B cell (primary cell): Measurements from ENCODE around the gene LSG1. TPM values are rescaled to one million over a fixed set of nuclear protein-coding genes. Genes with fewer than 3 reads are reported as not detected.

Experiments used
- ATAC-seq: fragments of 200-7000 bp; cut with Tn5 transposase; one replicate; pipeline ENCODE4 v1.10.0; 2021; ENCODE audit warnings: low read depth, mild to moderate bottlenecking, moderate number of reproducible peaks, moderate library complexity
- CTCF ChIA-PET: fragments of 350-600 bp; sonication (Branson Sonifier 250); formaldehyde crosslinking; loops from one replicate; lab custom pipeline; 2021; ENCODE audit warnings: antibody characterized with exemption, inconsistent platforms; lab: Charles Lee
- POLR2A ChIA-PET: fragments of 350-600 bp; sonication (Branson Sonifier 250); formaldehyde crosslinking; loops from one replicate; lab custom pipeline; 2021; ENCODE audit warnings: antibody characterized with exemption; lab: Charles Lee
- DNase-seq: peaks from one replicate; pipeline ENCODE4 v3.0.0; 2013
- H2AFZ ChIP-seq: 2 replicates; pipeline ENCODE4 v1.6.1; 2012; ENCODE audit warnings: mild to moderate bottlenecking, low read depth, low read length; ENCODE audit not compliant: insufficient read depth, poor library complexity, severe bottlenecking
- H3K27ac ChIP-seq, 2 donors: 1 replicate in 1 of 2; 2 replicates in 1 of 2; pipeline ENCODE4 v1.5.1; 2012 to 2013; ENCODE audit warnings: low read length in 2 of 2, mild to moderate bottlenecking in 2 of 2, moderate library complexity in 1 of 2
- H3K27me3 ChIP-seq, 4 experiments: fragments of 200-600 bp in 1 of 4; sonication (generic) in 1 of 4; replicated peaks in 1 of 4; 1 replicate in 2 of 4; 2 replicates in 2 of 4; pipeline versions ENCODE4 v1.6.1 to v1.7.0; 2013 to 2016; ENCODE audit warnings: low read length in 3 of 4, mild to moderate bottlenecking in 2 of 4, mixed read lengths in 1 of 4, moderate library complexity in 1 of 4; ENCODE audit not compliant: insufficient read depth in 4 of 4, control insufficient read depth in 3 of 4; ENCODE audit errors: control extremely low read depth in 1 of 4
- H3K36me3 ChIP-seq, 2 experiments: replicated peaks in 1 of 2; 1 replicate in 1 of 2; 2 replicates in 1 of 2; pipeline versions ENCODE4 v1.6.1 to v1.7.1; 2013; ENCODE audit warnings: low read length in 1 of 2; ENCODE audit not compliant: insufficient read depth in 2 of 2, control insufficient read depth in 1 of 2; ENCODE audit errors: control extremely low read depth in 1 of 2, extremely low read depth in 1 of 2
- H3K4me1 ChIP-seq, 2 donors: fragments of 200-600 bp in 1 of 2; sonication (generic) in 1 of 2; 1 replicate in 1 of 2; 2 replicates in 1 of 2; pipeline versions ENCODE4 v1.5.1 to v1.6.1; 2013 to 2017; ENCODE audit warnings: low read length in 2 of 2; ENCODE audit not compliant: control insufficient read depth in 2 of 2, insufficient read depth in 2 of 2
- H3K4me2 ChIP-seq: replicated peaks from 2 replicates; pipeline ENCODE3; 2012; ENCODE audit warnings: mild to moderate bottlenecking, low read depth, low read length; ENCODE audit not compliant: poor library complexity, severe bottlenecking
- H3K4me3 ChIP-seq, 5 experiments: fragments of 200-600 bp in 1 of 5; sonication (generic) in 1 of 5; 1 replicate in 3 of 5; 2 replicates in 2 of 5; pipeline versions ENCODE4 v1.5.1 to v1.7.0; 2011 to 2016; ENCODE audit warnings: low read length in 4 of 5, mild to moderate bottlenecking in 4 of 5, low read depth in 2 of 5, control low read depth in 1 of 5, moderate library complexity in 1 of 5; ENCODE audit not compliant: insufficient read depth in 1 of 5; ENCODE audit errors: control extremely low read depth in 1 of 5, extremely low read depth in 1 of 5
- H3K79me2 ChIP-seq: fragments of 200-600 bp; sonication (generic); one replicate; pipeline ENCODE4 v1.6.0; 2016; ENCODE audit warnings: low read length; ENCODE audit not compliant: control insufficient read depth, insufficient read depth
- H3K9ac ChIP-seq: fragments of 200-600 bp; sonication (generic); 2 replicates; pipeline ENCODE4 v1.6.1; 2017; ENCODE audit warnings: mild to moderate bottlenecking, low read length, moderate library complexity
- H3K9me3 ChIP-seq, 3 donors: one replicate each; pipeline versions ENCODE4 v1.6.1 to v1.7.1; 2013; ENCODE audit warnings: low read length in 2 of 3; ENCODE audit not compliant: control insufficient read depth in 2 of 3, insufficient read depth in 1 of 3; ENCODE audit errors: control extremely low read depth in 1 of 3
- H4K20me1 ChIP-seq: 2 replicates; pipeline ENCODE4 v1.6.0; 2012; ENCODE audit warnings: mild to moderate bottlenecking, low read length; ENCODE audit not compliant: insufficient read depth, control insufficient read depth, poor library complexity, severe bottlenecking
- H3K27ac Mint-ChIP-seq: one replicate; pipeline ENCODE4 v1.8.0; 2021; ENCODE audit warnings: mixed read lengths
- H3K27me3 Mint-ChIP-seq: one replicate; pipeline ENCODE4 v1.8.0; 2021; ENCODE audit warnings: mixed read lengths
- H3K4me1 Mint-ChIP-seq: one replicate; pipeline ENCODE4 v1.8.0; 2021; ENCODE audit warnings: mixed read lengths
- H3K4me3 Mint-ChIP-seq: one replicate; pipeline ENCODE4 v1.8.0; 2021; ENCODE audit warnings: mixed read lengths
- H3K9me3 Mint-ChIP-seq: one replicate; pipeline ENCODE4 v1.8.0; 2022; ENCODE audit warnings: mixed read lengths; ENCODE audit not compliant: insufficient read depth
- EZH2 ChIP-seq: IDR thresholded peaks from 2 replicates; pipeline ENCODE4 v1.6.1; 2012; ENCODE audit warnings: borderline replicate concordance, low read depth, mild to moderate bottlenecking, moderate library complexity, low read length; ENCODE audit not compliant: insufficient read depth, poor library complexity, severe bottlenecking
- WGBS: methylation state at CpG from one replicate; pipeline ENCODE4 v1.1.5; 2013; ENCODE audit warnings: missing lambda C conversion rate; ENCODE audit not compliant: insufficient coverage; 5-methylcytosine and 5-hydroxymethylcytosine counted together
- intact Hi-C: fragments of 100-400 bp; cut with micrococcal nuclease; formaldehyde crosslinking; loops from one replicate; pipeline ENCODE4 v1.10.0; 2022
- polyA plus RNA-seq: library from polyadenylated mRNA; depleted of rRNA; stranded (reverse); fragments of >200 nt; gene quantifications from 2 replicates; pipeline ENCODE4 v1.2.3, GENCODE V29; 2012
- total RNA-seq, 2 donors: library from RNA; stranded (reverse); fragments of 120-200 nt in 1 of 2; gene quantifications; 1 replicate in 1 of 2; 2 replicates in 1 of 2; pipeline versions ENCODE4 v1.2.3 to v1.2.4, GENCODE V29; 2013 to 2022
- TF ChIP-seq, protein P1 (sequence below): fragments of 200-600 bp; IDR thresholded peaks from one replicate; pipeline ENCODE4 v1.8.0; 2022; ENCODE audit warnings: antibody characterized with exemption, mild to moderate bottlenecking

The LSG1 gene
- total and polyA plus RNA-seq, 2 donors (not counting 1 experiment from before 2014, with no cell fraction given), result 29.4 to 54.6 TPM

DNA sequence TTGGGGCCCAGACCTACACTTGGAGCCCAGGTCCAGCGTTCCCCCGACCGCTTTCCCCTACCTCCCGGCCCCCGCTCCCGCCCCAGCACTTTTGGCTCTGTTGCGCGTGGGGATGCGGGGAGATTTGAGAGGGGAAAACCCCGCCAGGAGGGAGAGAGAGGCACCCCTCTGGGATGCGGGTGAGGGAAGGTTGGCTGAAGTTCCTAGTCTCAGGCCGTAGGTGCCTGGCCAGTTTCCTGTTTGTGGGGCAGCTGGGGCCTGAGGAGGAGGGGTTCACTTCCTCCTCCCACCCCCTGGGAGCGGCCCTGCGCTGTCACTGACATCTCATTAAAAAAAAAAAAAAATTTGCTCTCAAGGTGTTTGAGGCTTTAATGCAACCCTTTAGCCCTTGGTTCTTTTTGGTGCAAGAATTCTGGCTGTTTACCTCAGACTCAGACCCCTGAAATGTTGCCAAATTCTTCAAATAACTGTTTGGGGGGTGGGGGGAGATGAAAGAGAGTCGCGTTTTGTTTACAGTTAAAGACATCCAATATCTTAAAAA is 16.3 kb upstream of the LSG1 start:
- Mint-ChIP-seq H3K27ac (peak overlapping the region; percentile 97), H3K27me3 (no peaks in the 10 kb centered on the region), H3K4me3 (peak overlapping the region; percentile 95), H3K4me1 (peaks cover 74% of the 10 kb centered on the region), H3K9me3 (peaks cover 2% of the 10 kb centered on the region)
- Histone ChIP-seq H3K4me3 (peak overlapping the region; percentile 26 to 90 (median 81)), H3K4me1 (peaks cover 57 to 72% of the 10 kb centered on the region in 2 donors), H3K79me2 (peaks cover 43% of the 10 kb centered on the region), H3K36me3 (peaks cover 0 to 5% of the 10 kb centered on the region in 2 experiments), H3K27ac (peak overlapping the region; percentile 94 to 98), H2AFZ (peak overlapping the region; percentile 65), H3K9ac (peak overlapping the region; percentile 81), H3K27me3 (no peaks in the 10 kb centered on the region), H3K9me3 (peaks cover 0 to 13% (median 0%) of the 10 kb centered on the region in 3 donors), H3K4me2 (peak overlapping the region; percentile 96), H4K20me1 (peaks cover 26% of the 10 kb centered on the region)
- intact Hi-C loops, result loop anchor here (1.0 to 10.0 kb wide), 6 partner anchors 15 to 854 kb away; partner anchors contain the start of genes LSG1 and PPP1R2
- ChIA-PET CTCF (interaction anchor here (0.6 to 13.4 kb wide), 33 partner anchors 8 to 834 kb away, joined by 3 to 231 read pairs (median 5); partner anchors contain the start of genes LSG1 and XXYLT1), POLR2A (interaction anchor here (0.7 to 4.7 kb wide), 19 partner anchors 8 to 858 kb away, joined by 3 to 51 read pairs (median 5); partner anchors contain the start of genes LSG1 and PPP1R2)
- no peak for TF ChIP-seq EZH2
- TF ChIP-seq, protein P1, sequence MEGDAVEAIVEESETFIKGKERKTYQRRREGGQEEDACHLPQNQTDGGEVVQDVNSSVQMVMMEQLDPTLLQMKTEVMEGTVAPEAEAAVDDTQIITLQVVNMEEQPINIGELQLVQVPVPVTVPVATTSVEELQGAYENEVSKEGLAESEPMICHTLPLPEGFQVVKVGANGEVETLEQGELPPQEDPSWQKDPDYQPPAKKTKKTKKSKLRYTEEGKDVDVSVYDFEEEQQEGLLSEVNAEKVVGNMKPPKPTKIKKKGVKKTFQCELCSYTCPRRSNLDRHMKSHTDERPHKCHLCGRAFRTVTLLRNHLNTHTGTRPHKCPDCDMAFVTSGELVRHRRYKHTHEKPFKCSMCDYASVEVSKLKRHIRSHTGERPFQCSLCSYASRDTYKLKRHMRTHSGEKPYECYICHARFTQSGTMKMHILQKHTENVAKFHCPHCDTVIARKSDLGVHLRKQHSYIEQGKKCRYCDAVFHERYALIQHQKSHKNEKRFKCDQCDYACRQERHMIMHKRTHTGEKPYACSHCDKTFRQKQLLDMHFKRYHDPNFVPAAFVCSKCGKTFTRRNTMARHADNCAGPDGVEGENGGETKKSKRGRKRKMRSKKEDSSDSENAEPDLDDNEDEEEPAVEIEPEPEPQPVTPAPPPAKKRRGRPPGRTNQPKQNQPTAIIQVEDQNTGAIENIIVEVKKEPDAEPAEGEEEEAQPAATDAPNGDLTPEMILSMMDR, result no peak
- WGBS, result 0% methylated on average over 3 of the region's 16 CpGs
- ATAC-seq (peak; percentile 51), DNase-seq (peak; percentile 85)
